Regular cardiac myocyte (primary cell): ENCODE results near the gene LRP2BP. TPM values are rescaled to one million over a fixed set of nuclear protein-coding genes. Genes with fewer than 3 reads are reported as not detected.

ENCODE experiments used
- total RNA-seq: library from RNA; depleted of rRNA; stranded (reverse); fragments of >200 nt; gene quantifications from 2 replicates; pipeline ENCODE4 v1.2.3, GENCODE V29; 2014

LRP2BP gene
- total RNA-seq: 0.58 and 0.85 TPM in 2 replicates

GRCh38 chr4:185395238-185395955 lies at the start of gene LRP2BP:
Gene LRP2BP, minus strand, starts transcription at chr4:185395924. Its CDS starts 17,738 bp downstream, at chr4:185378186.

GRCh38 chr4:185425647-185426352 lies 30.1 kb upstream of the LRP2BP start, which contains the start of gene UFSP2:
Gene UFSP2, minus strand, starts transcription at chr4:185425964. Its CDS starts 96 bp downstream, at chr4:185425868.

DNA sequence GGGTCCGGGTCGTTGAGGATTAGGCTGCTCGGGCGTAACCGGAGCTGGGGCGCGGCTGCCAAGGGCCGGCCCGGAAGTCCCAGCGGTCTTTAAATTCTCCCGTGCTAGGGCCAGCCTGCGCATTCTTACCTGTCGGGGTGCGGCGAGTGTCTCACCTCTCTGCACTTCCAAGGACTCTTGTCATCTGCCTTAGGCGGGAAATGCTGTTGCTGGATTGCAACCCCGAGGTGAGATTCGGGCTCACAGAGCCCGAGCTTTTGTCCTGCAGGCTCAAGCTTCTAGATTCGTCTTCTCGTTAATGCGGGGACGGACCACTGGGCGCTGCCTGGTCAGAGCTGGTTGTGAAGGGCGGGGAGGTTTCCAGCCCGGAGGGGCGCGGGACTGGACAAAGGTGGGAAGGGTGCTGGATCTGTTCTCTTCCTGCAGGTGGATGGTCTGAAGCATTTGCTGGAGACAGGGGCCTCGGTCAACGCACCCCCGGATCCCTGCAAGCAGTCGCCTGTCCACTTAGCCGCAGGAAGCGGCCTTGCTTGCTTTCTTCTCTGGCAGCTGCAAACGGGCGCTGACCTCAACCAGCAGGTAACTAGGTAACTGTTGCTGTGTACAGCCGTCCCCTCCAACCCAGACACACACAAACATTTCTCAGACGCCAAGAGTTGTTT lies 1.1 kb upstream of the LRP2BP start, which contains the start of gene ANKRD37:
Gene ANKRD37 (plus strand): TSS at position 118 of the 662 bp plus-strand sequence. CDS start 83 bp downstream, at position 201.

Other genes starting within 250 kb of the LRP2BP start
- 45.2 and 45.9 TPM in 2 replicates for gene CFAP97, start 191.9 kb downstream of the LRP2BP start, total RNA-seq
- gene SNX25, start 186.3 kb downstream of the LRP2BP start, total RNA-seq: 52.0 and 89.1 TPM in 2 replicates
- gene ANKRD37, start 917 bp upstream of the LRP2BP start, total RNA-seq: 15.3 and 41.2 TPM in 2 replicates
- gene UFSP2, start 30.0 kb upstream of the LRP2BP start, total RNA-seq: 41.2 and 53.1 TPM in 2 replicates
- gene CCDC110, start 75.8 kb upstream of the LRP2BP start, total RNA-seq: 2.3 and 20.3 TPM in 2 replicates
- 54.6 and 322 TPM in 2 replicates for gene PDLIM3, start 139.6 kb upstream of the LRP2BP start, total RNA-seq